ENCODE measurements around the gene WBP1.

DNA sequence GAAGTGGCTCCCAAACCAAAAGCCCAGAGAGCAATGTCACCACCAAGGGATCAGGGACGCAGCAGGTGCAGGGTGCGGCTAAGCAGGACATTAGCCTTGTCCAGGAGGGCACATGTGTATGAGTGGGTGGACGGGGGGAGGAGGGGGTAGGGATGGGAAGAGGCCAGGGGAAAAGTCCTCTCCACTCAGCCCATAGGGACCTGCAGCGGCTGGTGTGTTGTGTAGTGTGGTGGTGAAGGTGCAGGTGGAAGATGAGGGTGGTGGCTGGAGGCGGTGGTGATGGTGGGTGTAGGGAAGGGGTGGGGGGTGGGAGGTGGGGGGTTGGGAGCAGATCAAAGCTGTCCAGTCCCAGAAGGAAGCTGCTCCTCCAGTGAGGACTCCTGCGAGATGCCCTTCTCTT, 40.5 kb upstream of the WBP1 start:
- TF ChIP-seq, protein P1, sequence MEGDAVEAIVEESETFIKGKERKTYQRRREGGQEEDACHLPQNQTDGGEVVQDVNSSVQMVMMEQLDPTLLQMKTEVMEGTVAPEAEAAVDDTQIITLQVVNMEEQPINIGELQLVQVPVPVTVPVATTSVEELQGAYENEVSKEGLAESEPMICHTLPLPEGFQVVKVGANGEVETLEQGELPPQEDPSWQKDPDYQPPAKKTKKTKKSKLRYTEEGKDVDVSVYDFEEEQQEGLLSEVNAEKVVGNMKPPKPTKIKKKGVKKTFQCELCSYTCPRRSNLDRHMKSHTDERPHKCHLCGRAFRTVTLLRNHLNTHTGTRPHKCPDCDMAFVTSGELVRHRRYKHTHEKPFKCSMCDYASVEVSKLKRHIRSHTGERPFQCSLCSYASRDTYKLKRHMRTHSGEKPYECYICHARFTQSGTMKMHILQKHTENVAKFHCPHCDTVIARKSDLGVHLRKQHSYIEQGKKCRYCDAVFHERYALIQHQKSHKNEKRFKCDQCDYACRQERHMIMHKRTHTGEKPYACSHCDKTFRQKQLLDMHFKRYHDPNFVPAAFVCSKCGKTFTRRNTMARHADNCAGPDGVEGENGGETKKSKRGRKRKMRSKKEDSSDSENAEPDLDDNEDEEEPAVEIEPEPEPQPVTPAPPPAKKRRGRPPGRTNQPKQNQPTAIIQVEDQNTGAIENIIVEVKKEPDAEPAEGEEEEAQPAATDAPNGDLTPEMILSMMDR (IDR thresholded peaks at IDR 0.05; ENCODE audit: poor library complexity): no peak
- TF ChIP-seq EZH2 (IDR thresholded peaks at IDR 0.05; ENCODE audit: borderline replicate concordance): no peak
